Measurements from ENCODE around the gene RAB22A. TPM values are rescaled to one million over a fixed set of nuclear protein-coding genes. Genes with fewer than 3 reads are reported as not detected.

RAB22A gene
- total RNA-seq, 1 donor from 2014 or later, result 24.2 TPM

DNA sequence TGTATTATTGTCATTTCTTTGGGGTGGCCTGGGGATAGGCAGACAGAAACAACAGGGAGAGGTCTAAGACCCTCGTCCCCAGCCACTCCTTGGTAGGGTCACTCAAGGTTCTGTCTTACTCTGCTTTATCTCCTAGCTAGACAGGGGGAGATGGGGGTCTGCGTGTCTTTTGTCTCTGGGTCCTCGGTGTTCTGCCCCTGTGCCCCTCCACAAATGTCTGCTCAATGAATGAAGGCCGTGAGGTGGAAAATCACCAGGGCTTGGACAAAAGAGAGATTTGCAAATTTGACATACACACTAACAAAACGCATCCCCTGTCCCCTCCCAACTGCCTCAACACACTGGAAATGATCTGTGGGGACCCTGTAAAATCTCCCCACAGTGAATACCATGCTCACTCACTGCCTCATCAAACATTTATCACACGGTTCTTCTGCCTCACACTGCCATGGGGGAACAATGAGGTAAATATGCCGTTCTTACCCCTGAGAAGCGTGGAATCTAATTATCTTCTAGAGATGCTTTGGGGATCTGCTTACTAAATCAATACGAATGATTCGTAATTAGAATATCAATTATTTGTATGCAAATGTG, 66.3 kb downstream of the RAB22A start:
- DNase-seq (no peak), ATAC-seq (no peak)
- no peak overlapping the region for H3K27ac ChIP-seq
- no peak for TF ChIP-seq CTCF (IDR thresholded peaks at IDR 0.05)
- H3K4me1 ChIP-seq, result no peaks in the 10 kb centered on the region
- H3K36me3 ChIP-seq, result no peaks in the 10 kb centered on the region
- H3K27me3 ChIP-seq, result no peaks in the 10 kb centered on the region
- no peaks in the 10 kb centered on the region for H3K9me3 ChIP-seq
- intact Hi-C loops (cut with DNase I), result no loop called here
- no peak overlapping the region for H3K4me3 ChIP-seq

- intact Hi-C loops (cut with DNase I), result no loop called here
- H3K4me1 ChIP-seq, result no peaks in the 10 kb centered on the region
Observed at GRCh38 chr20:58377017-58377416, 67.5 kb downstream of the RAB22A start.

GRCh38 chr20:58377766-58378401, 68.4 kb downstream of the RAB22A start:
- intact Hi-C loops (cut with DNase I), result no loop called here
- Histone ChIP-seq H3K27me3 (no peaks in the 10 kb centered on the region), H3K9me3 (no peaks in the 10 kb centered on the region), H3K4me1 (no peaks in the 10 kb centered on the region), H3K36me3 (no peaks in the 10 kb centered on the region), H3K27ac (no peak overlapping the region), H3K4me3 (no peak overlapping the region)
- no peak for DNase-seq
- TF ChIP-seq CTCF (IDR thresholded peaks at IDR 0.05), result no peak
- ATAC-seq, result no peak

More at GRCh38 chr20:58377017-58377416, 67.5 kb downstream of the RAB22A start:
- no peaks in the 10 kb centered on the region for H3K9me3 ChIP-seq
- no peaks in the 10 kb centered on the region for H3K36me3 ChIP-seq
- no peak for DNase-seq
- no peak for TF ChIP-seq CTCF (IDR thresholded peaks at IDR 0.05)
- no peak for ATAC-seq
- no peaks in the 10 kb centered on the region for H3K27me3 ChIP-seq
- H3K4me3 ChIP-seq, result no peak overlapping the region
- H3K27ac ChIP-seq, result no peak overlapping the region

DNA sequence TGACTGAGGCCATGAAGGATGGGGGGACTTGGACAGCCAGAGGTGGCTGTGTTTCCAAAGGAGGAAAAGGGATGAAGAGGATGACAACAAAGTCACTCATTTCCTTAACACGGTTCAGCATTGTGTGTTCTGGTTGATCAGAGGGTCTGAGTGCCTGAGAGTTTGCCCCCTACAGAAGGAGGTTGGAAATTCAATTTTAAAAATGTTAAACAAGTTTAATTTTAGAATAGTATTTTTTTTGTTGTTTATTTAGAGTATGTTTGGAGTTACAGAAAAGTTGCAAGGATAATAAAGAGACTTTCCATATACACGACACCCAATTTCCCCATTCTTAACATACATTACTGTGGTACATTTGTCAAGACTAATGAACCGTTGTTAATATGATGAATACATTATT, 69.2 kb downstream of the RAB22A start:
- no peak overlapping the region for H3K27ac ChIP-seq
- no peaks in the 10 kb centered on the region for H3K27me3 ChIP-seq
- no peaks in the 10 kb centered on the region for H3K36me3 ChIP-seq
- no peaks in the 10 kb centered on the region for H3K4me1 ChIP-seq
- intact Hi-C loops (cut with DNase I), result no loop called here
- DNase-seq (no peak), ATAC-seq (no peak)
- TF ChIP-seq CTCF (IDR thresholded peaks at IDR 0.05), result no peak
- no peak overlapping the region for H3K4me3 ChIP-seq
- H3K9me3 ChIP-seq, result no peaks in the 10 kb centered on the region

GRCh38 chr20:58381627-58382026, 72.1 kb downstream of the RAB22A start:
- H3K9me3 ChIP-seq, result no peaks in the 10 kb centered on the region
- no peak overlapping the region for H3K4me3 ChIP-seq
- no peaks in the 10 kb centered on the region for H3K27me3 ChIP-seq
- DNase-seq (no peak), ATAC-seq (no peak)
- TF ChIP-seq CTCF (IDR thresholded peaks at IDR 0.05), result no peak
- no peaks in the 10 kb centered on the region for H3K4me1 ChIP-seq
- intact Hi-C loops (cut with DNase I), result no loop called here
- H3K27ac ChIP-seq, result no peak overlapping the region
- no peaks in the 10 kb centered on the region for H3K36me3 ChIP-seq

All from upper lobe of right lung (tissue), 1 donor.